PFSK-1 (cell line): Measurements from ENCODE around the gene ABI2.

Experiments used
- FOXP2 ChIP-seq: optimal IDR thresholded peaks from 2 replicates; pipeline ENCODE3; 2011; ENCODE audit warnings: borderline replicate concordance, control low read depth, inconsistent platforms; ENCODE audit not compliant: insufficient read depth; ENCODE audit errors: extremely low read length, extremely low read depth
- POLR2AphosphoS5 ChIP-seq: IDR thresholded peaks from 2 replicates; pipeline ENCODE4 v1.6.1; 2012; ENCODE audit warnings: low read depth, mild to moderate bottlenecking, control low read depth, low read length, moderate library complexity
- REST ChIP-seq, 2 experiments: IDR thresholded peaks; 2 replicates each; pipeline versions ENCODE4 v1.6.1 to v1.8.0; 2011 to 2012; ENCODE audit warnings: low read depth in 2 of 2, low read length in 2 of 2, control low read depth in 1 of 2, inconsistent platforms in 1 of 2, mild to moderate bottlenecking in 1 of 2, moderate library complexity in 1 of 2; ENCODE audit not compliant: insufficient read depth in 1 of 2
- SIN3A ChIP-seq: IDR thresholded peaks from 2 replicates; pipeline ENCODE4 v1.6.1; 2012; ENCODE audit warnings: mild to moderate bottlenecking, low read length, moderate library complexity, borderline replicate concordance; ENCODE audit not compliant: insufficient read depth
- TAF1 ChIP-seq: IDR thresholded peaks from 2 replicates; pipeline ENCODE4 v1.6.1; 2012; ENCODE audit warnings: low read length, control low read depth, borderline replicate concordance; ENCODE audit not compliant: insufficient read depth

Gene ABI2

GRCh38 chr2:203437511-203437910 lies 109.3 kb downstream of the ABI2 start:
- no peak for TF ChIP-seq REST (IDR thresholded peaks at IDR 0.05; ENCODE audit: insufficient read depth in 1 of 2, low read depth in 2 of 2, low read length in 2 of 2)
- TF ChIP-seq FOXP2, result no peak
- TF ChIP-seq SIN3A, result no peak
- no peak for TF ChIP-seq POLR2AphosphoS5
- no peak for TF ChIP-seq TAF1

- no peak for TF ChIP-seq SIN3A
- TF ChIP-seq REST (IDR thresholded peaks at IDR 0.05; ENCODE audit: insufficient read depth in 1 of 2, low read depth in 2 of 2, low read length in 2 of 2), result no peak
- no peak for TF ChIP-seq TAF1
- TF ChIP-seq POLR2AphosphoS5, result no peak
- no peak for TF ChIP-seq FOXP2
These were observed 110.3 kb downstream of the ABI2 start for GRCh38 chr2:203438528-203438927.

DNA sequence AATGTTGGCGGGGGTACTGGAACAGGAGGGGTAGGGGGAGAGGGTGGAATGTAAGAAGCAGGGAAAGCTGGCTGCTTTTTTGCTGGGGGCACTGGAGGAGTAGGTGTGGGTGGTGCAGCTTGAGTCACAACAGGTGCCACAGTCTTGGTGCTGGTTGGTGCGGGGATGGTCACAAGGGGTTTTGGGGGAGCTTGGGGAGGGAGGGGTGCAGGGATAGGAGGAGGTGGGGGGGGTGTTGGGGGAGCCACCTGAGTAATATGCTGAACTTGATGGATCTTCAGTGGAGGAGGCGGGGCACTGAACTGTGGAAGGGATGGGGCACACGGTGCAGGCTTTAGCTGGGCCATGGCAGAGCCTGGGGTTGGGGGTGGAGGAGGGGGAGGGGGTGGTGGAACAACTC lies 112.5 kb downstream of the ABI2 start:
- TF ChIP-seq POLR2AphosphoS5 (no peak), TAF1 (no peak), SIN3A (no peak), FOXP2 (no peak), REST (IDR thresholded peaks at IDR 0.05; ENCODE audit: insufficient read depth in 1 of 2, low read depth in 2 of 2, low read length in 2 of 2) (no peak)

GRCh38 chr2:203441463-203441862 lies 113.3 kb downstream of the ABI2 start:
- TF ChIP-seq REST (IDR thresholded peaks at IDR 0.05; ENCODE audit: insufficient read depth in 1 of 2, low read depth in 2 of 2, low read length in 2 of 2), result no peak
- TF ChIP-seq SIN3A, result no peak
- TF ChIP-seq TAF1, result no peak
- no peak for TF ChIP-seq FOXP2
- TF ChIP-seq POLR2AphosphoS5, result no peak

DNA sequence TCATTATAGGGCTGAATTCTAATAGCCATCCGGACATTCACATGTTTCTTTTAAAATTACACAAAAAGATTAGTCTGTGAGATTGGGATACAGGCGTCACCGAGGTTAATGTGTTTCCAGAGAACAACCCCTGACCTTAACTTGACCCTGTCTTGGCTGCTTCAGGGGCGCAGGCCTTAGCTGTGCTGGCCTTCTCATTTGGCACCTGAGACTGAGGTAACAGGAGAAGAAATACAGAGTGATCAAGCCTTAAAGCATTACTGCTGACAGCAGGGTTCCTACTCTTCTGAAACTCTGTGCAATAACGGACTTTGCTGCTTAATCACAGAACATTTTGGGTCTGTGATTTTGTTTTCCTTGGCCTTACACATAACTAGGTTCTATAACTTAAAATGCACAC lies 114.3 kb downstream of the ABI2 start:
- TF ChIP-seq SIN3A (no peak), REST (IDR thresholded peaks at IDR 0.05; ENCODE audit: insufficient read depth in 1 of 2, low read depth in 2 of 2, low read length in 2 of 2) (no peak), POLR2AphosphoS5 (no peak), TAF1 (no peak)
